Central memory CD4-positive, alpha-beta T cell (primary cell): Measurements from ENCODE around the gene ANKRD23.
A peak's percentile ranks its signal among the peaks of the same experiment; 100 is the strongest.
"Not testable (repeated sequence)": the region's sequence is repeated elsewhere in the genome, so short reads cannot be mapped to it uniquely, and the experiment has no call there.

Experiments used
- DNase-seq: peaks from one replicate; pipeline ENCODE4 v3.0.0; 2022
- total RNA-seq, 3 experiments: gene quantifications; one replicate each; lab custom pipeline; 2026; lab: John Stamatoyannopoulos, UW

Gene ANKRD23
- 1.3 to 4.2 (median 2.9) reads per million in 3 experiments for total RNA-seq

GRCh38 chr2:96843538-96844268 is at the start of gene ANKRD23:
ANKRD23 (minus strand) TSS chr2:96844021; CDS start chr2:96843992, 29 bp downstream.
- no peak for DNase-seq

- DNase-seq = peak; percentile 40
Observed at GRCh38 chr2:96891591-96892333, 47.9 kb upstream of the ANKRD23 start.

GRCh38 chr2:96890726-96891385 is 47.0 kb upstream of the ANKRD23 start:
- no peak for DNase-seq

GRCh38 chr2:96890252-96890651 is 46.4 kb upstream of the ANKRD23 start:
- no peak for DNase-seq

- not testable (repeated sequence) for DNase-seq
Observed at GRCh38 chr2:96889502-96889901, 45.7 kb upstream of the ANKRD23 start.

GRCh38 chr2:96888072-96889011 is 44.5 kb upstream of the ANKRD23 start:
- no peak for DNase-seq

GRCh38 chr2:96887493-96888012 is 43.7 kb upstream of the ANKRD23 start:
- DNase-seq = no peak

GRCh38 chr2:96885432-96886347 is 41.9 kb upstream of the ANKRD23 start:
- no peak for DNase-seq

- no peak for DNase-seq
Observed at GRCh38 chr2:96884299-96885094, 40.7 kb upstream of the ANKRD23 start.

GRCh38 chr2:96883306-96883705 is 39.5 kb upstream of the ANKRD23 start:
- DNase-seq = no peak

GRCh38 chr2:96882906-96883305 is 39.1 kb upstream of the ANKRD23 start:
- no peak for DNase-seq

- DNase-seq = no peak
Observed at GRCh38 chr2:96882230-96882629, 38.4 kb upstream of the ANKRD23 start.

- DNase-seq = no peak
Observed at GRCh38 chr2:96881349-96882195, 37.8 kb upstream of the ANKRD23 start.

GRCh38 chr2:96880891-96881273 is 37.1 kb upstream of the ANKRD23 start:
- DNase-seq = no peak

- no peak for DNase-seq
Observed at GRCh38 chr2:96879545-96880040, 35.8 kb upstream of the ANKRD23 start.

- no peak for DNase-seq
Observed at GRCh38 chr2:96878796-96879544, 35.1 kb upstream of the ANKRD23 start.

- no peak for DNase-seq
Observed at GRCh38 chr2:96878171-96878570, 34.4 kb upstream of the ANKRD23 start.

- DNase-seq = no peak
Observed at GRCh38 chr2:96877631-96878092, 33.8 kb upstream of the ANKRD23 start.
